IPS-20b (cell line): Measurements from ENCODE around the gene KCNQ2.

Experiments
- H3K27ac ChIP-seq: one replicate; pipeline ENCODE4 v1.5.1; 2013; ENCODE audit warnings: low read length
- H3K27me3 ChIP-seq: 2 replicates; pipeline ENCODE4 v1.6.1; 2013; ENCODE audit warnings: mild to moderate bottlenecking, low read length, inconsistent platforms; ENCODE audit not compliant: insufficient read depth
- H3K36me3 ChIP-seq: 2 replicates; pipeline ENCODE4 v1.6.1; 2013; ENCODE audit warnings: low read depth, mild to moderate bottlenecking, inconsistent platforms, low read length, moderate library complexity; ENCODE audit not compliant: insufficient read depth
- H3K4me1 ChIP-seq: 2 replicates; pipeline ENCODE4 v1.6.1; 2013; ENCODE audit warnings: mild to moderate bottlenecking, control low read depth, inconsistent platforms, low read length, moderate library complexity; ENCODE audit not compliant: insufficient read depth
- H3K4me3 ChIP-seq: 2 replicates; pipeline ENCODE4 v1.5.1; 2013; ENCODE audit warnings: mild to moderate bottlenecking, low read length, inconsistent platforms
- H3K9ac ChIP-seq: 2 replicates; pipeline ENCODE4 v1.6.1; 2013; ENCODE audit warnings: low read depth, mild to moderate bottlenecking, inconsistent platforms, low read length, moderate library complexity
- H3K9me3 ChIP-seq: 2 replicates; pipeline ENCODE4 v1.6.1; 2013; ENCODE audit warnings: mild to moderate bottlenecking, low read depth, low read length, inconsistent platforms; ENCODE audit not compliant: insufficient read depth

The KCNQ2 gene

DNA sequence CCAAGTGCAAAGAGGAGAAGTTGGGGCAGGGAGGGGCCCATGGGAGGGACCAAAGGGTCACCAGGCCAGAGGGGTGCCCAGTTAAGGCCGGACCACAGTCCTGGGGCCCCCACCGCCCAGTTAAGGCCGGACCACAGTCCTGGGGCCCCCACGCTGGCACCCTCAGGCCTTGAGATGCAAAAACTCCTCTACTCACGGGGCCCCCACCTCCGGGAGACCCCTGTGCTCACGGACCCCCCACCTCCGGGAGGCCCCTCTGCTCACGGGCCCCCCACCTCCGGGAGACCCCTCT lies 16.9 kb downstream of the KCNQ2 start:
- Histone ChIP-seq H3K4me3 (no peak overlapping the region), H3K4me1 (peaks cover 8% of the 10 kb centered on the region; the same call in 1 of the 2 replicates), H3K36me3 (no peaks in the 10 kb centered on the region), H3K27me3 (no peaks in the 10 kb centered on the region), H3K9ac (no peak overlapping the region; the same call in 1 of the 2 replicates), H3K9me3 (no peaks in the 10 kb centered on the region), H3K27ac (no peak overlapping the region)

DNA sequence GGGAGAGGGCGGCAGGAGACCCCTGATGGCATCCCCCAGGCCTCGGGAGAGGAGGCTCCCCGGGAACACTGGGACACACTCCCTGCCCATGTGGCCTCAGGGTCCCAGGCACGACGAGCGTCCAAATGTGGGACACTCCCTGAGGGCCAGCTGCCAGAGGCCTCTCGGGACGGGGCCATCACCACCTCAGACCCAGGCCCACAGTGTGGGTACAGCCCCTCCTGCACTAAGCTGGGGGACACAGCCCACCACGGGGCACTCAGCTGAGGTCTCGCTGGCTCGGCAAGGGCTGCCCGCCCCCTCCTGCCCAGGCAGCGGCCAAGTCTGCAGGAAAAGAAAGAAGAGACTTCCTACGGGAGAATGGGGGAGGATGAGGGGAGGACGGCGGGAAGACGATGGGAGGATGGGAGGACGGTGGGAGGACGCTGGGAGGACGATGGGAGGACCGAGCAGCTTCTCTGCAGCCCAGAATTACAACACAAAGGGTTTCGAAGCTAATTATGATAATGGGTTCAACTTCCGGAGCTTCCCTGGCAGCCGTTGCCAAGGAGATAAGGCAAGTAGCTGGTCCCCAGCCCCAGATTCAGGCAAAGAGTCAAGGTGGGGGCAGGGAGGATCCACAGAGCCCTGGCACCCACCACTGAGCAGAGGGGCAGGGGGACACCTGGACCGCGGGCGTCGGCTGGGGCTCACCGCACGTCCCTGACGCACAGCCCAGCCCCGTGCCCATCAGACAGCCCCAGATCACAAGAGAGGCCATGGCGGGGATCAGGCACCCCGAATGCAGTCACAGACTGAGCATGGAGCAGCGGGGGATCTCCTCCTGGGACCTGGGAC lies 17.5 kb downstream of the KCNQ2 start:
- H3K27me3 ChIP-seq = no peaks in the 10 kb centered on the region
- no peak overlapping the region; the same call in 1 of the 2 replicates for H3K4me3 ChIP-seq
- H3K9ac ChIP-seq = peak overlapping the region; percentile 53; the same call in 1 of the 2 replicates
- H3K27ac ChIP-seq = peak overlapping the region; percentile 3
- no peaks in the 10 kb centered on the region for H3K36me3 ChIP-seq
- no peaks in the 10 kb centered on the region for H3K9me3 ChIP-seq
- peaks cover 8% of the 10 kb centered on the region; the same call in 1 of the 2 replicates for H3K4me1 ChIP-seq

DNA sequence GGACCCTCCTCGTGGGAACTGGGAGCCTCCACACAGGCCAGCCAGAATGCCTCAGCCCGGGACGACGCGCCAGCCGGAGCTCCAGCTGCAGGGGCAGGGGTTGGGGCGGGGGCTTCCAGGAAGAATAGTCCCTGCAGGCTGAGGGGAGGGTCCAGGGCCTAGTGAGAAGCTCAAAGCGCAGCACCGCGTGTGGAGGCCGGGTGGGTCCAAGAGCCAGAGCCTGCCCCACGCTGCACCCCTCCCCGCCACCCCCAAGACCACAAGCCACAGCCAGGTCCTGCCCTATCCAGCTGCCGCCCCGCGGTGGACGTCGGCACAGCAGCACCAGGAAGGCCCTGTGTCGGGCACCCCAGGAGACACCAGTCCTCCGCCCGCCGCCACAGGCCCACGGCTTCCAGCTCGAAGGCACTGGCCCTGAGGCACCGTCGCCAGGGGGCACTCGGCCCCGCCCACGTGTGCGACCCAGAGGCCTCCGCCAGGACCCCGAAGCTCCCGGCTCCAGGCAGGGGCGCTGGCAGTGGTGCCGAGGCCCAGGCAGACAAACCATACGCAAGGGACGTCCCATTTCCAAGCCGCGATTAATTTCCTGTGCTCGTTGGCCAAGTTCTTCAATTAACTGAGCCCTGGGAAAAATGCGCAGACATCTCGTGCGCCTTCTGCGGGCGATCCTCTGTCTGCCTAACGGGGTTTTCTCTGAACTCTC lies 19.5 kb downstream of the KCNQ2 start:
- no peaks in the 10 kb centered on the region for H3K9me3 ChIP-seq
- no peak overlapping the region for H3K27ac ChIP-seq
- no peaks in the 10 kb centered on the region for H3K36me3 ChIP-seq
- H3K4me1 ChIP-seq = peaks cover 8% of the 10 kb centered on the region; the same call in 1 of the 2 replicates
- no peak overlapping the region for H3K9ac ChIP-seq
- H3K27me3 ChIP-seq = no peaks in the 10 kb centered on the region
- no peak overlapping the region for H3K4me3 ChIP-seq

DNA sequence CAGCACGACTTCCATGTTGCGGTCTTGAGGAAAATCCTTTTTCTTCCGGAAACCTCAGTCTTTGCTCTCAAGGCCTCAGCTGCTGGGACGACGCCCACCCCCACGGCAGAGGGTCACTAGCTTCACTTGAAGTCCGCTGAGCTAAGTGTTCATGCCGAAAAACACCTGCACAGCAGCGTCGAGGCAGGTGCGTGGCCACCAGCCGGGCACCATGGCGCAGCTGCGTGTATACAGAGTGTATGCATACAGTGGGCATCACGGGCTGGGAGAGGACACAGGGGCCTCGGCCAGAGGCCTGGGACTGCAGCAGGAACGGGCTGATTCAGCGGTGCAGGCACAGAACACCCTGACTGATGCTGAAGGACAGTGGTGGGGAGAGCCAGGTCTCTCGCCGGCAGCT lies 20.1 kb downstream of the KCNQ2 start:
- Histone ChIP-seq H3K4me3 (no peak overlapping the region), H3K27me3 (no peaks in the 10 kb centered on the region), H3K9ac (no peak overlapping the region), H3K27ac (no peak overlapping the region), H3K9me3 (no peaks in the 10 kb centered on the region), H3K36me3 (no peaks in the 10 kb centered on the region), H3K4me1 (peaks cover 8% of the 10 kb centered on the region; the same call in 1 of the 2 replicates)

DNA sequence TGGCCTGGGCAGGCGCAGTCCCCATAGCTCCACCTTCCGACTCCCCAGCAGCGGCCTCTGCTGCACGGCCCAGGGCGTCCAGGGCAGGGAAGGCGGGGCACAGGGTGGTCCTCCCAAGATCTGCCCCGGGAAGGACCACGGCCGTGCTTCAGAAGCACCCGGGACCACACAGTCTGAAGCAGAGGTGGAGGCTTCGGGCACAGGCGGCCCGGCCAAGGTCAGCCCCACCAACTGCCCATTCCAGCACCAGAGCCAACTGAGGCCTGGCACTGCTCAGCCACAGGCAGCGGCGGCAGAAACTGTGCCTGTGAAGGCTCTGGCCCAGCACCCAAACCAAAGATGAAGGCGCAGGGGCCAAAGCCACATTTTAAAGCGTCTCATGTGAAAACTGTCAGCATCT lies 20.6 kb downstream of the KCNQ2 start:
- Histone ChIP-seq H3K9me3 (no peaks in the 10 kb centered on the region), H3K9ac (no peak overlapping the region), H3K27me3 (no peaks in the 10 kb centered on the region), H3K4me3 (no peak overlapping the region), H3K27ac (no peak overlapping the region), H3K4me1 (peaks cover 8% of the 10 kb centered on the region; the same call in 1 of the 2 replicates), H3K36me3 (no peaks in the 10 kb centered on the region)

DNA sequence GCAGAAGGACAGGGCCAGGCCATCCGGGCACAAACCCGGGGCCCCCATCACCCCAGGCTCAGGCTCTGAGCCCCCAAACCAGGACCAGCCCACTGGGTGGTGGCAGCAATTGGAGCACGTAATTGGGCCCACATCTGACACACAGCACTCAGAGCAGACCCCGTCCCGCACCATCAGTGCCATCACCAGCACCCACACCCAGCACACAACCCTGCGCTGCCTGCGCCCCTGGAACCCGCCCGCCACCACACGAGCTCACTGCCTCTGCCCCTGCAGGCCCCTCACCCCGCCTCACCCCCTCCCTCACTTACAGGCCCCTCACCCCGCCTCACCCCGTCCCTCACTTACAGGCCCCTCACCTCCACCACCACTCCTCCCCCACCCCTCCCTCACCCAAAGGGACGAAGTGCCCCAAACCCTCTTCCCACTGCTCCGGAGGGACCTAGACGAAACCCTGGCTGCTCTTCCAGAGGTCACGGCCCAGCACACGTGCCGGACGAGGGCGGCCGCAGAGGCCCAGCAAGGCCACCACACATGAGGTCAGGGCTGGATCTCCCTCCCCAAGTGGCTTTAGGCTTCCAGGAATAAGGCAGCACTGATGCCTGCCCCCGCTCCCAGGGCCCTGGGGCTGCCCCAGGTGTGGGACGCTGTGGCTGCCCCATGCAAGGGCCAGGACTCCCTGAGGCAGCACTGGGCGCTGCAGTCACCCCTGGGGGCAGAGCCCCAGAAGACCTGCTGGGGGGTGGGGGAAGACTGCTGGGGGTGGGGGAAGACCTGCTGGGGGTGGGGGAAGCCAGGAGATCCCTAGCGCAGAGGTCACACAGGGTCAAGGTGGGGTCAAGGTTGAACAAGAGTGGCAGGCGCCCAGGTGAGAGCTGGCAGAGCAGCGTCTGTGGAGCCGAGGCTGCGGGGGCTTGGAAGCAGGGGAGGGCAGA lies 22.4 kb downstream of the KCNQ2 start:
- H3K9ac ChIP-seq = no peak overlapping the region; the same call in 1 of the 2 replicates
- no peaks in the 10 kb centered on the region for H3K27me3 ChIP-seq
- no peaks in the 10 kb centered on the region for H3K36me3 ChIP-seq
- H3K4me1 ChIP-seq = peaks cover 3% of the 10 kb centered on the region; the same call in 1 of the 2 replicates
- H3K4me3 ChIP-seq = no peak overlapping the region
- H3K27ac ChIP-seq = no peak overlapping the region
- H3K9me3 ChIP-seq = no peaks in the 10 kb centered on the region

DNA sequence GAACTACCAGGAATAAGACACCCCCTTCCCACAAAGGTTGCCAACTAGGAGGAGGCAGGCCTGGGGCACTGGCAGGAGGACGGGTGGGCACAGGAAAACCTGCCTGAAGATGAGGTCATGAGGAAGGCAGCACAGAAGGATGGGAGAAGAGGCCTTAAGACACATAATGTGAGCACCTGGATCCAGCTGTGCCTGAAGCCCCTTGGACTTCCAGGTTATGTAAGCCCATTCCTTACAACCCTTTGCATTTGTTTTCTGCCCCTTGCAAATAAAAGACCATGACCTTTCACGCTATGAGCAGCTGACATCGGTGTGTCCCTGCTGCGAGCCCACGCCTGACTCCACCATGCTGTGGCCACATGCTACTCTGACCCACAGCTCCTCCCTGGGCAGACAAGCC lies 23.4 kb downstream of the KCNQ2 start:
- H3K4me1 ChIP-seq = peaks cover 3% of the 10 kb centered on the region; the same call in 1 of the 2 replicates

DNA sequence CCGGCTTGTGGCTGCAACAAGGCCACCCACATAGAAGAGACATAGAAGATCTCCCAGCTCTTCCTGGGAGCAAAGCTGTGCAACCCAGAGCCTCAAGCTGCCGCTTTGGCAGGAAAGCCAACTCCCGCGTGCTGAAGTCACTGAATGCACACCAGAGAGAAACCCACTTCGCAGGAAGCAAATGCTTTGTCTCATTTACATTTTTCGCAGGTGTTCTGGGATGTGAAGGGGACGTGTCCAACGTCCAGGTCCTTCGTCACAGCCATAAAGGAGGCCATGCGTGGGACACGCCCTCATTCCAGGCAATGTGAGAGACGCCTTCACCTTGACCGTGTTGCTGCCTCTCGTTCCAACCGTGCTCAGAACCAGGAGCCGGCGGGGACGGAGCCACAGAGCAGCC lies 24.4 kb downstream of the KCNQ2 start:
- Histone ChIP-seq H3K4me3 (no peak overlapping the region), H3K4me1 (no peaks in the 10 kb centered on the region), H3K9ac (no peak overlapping the region), H3K9me3 (no peaks in the 10 kb centered on the region), H3K27me3 (no peaks in the 10 kb centered on the region), H3K36me3 (no peaks in the 10 kb centered on the region), H3K27ac (no peak overlapping the region)

More for the DNA sequence above, 23.4 kb downstream of the KCNQ2 start:
- Histone ChIP-seq H3K9ac (no peak overlapping the region), H3K27me3 (no peaks in the 10 kb centered on the region), H3K36me3 (no peaks in the 10 kb centered on the region), H3K9me3 (no peaks in the 10 kb centered on the region), H3K27ac (no peak overlapping the region), H3K4me3 (no peak overlapping the region)

DNA sequence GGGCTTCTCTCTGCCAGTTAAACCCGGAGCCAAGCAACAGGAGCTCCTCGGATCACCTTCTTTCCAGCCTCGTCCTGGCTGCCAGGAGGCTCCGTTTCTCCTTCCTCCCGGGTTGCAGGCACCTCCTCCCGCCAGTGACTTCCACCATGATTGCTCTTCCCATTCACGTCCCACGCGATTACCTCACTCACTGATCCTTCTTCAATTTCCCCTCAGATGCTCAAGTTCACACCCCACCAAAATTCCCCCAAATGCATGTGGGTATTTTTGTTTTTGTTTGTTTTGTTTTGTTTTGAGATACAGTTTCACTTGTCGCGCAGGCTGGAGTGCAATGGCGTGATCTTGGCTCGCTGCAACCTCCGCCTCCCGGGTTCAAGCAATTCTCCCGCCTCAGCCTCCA lies 25.1 kb downstream of the KCNQ2 start:
- H3K9ac ChIP-seq = no peak overlapping the region
- H3K27me3 ChIP-seq = no peaks in the 10 kb centered on the region
- no peaks in the 10 kb centered on the region for H3K36me3 ChIP-seq
- no peaks in the 10 kb centered on the region for H3K4me1 ChIP-seq
- H3K4me3 ChIP-seq = no peak overlapping the region
- no peak overlapping the region for H3K27ac ChIP-seq
- no peaks in the 10 kb centered on the region for H3K9me3 ChIP-seq

DNA sequence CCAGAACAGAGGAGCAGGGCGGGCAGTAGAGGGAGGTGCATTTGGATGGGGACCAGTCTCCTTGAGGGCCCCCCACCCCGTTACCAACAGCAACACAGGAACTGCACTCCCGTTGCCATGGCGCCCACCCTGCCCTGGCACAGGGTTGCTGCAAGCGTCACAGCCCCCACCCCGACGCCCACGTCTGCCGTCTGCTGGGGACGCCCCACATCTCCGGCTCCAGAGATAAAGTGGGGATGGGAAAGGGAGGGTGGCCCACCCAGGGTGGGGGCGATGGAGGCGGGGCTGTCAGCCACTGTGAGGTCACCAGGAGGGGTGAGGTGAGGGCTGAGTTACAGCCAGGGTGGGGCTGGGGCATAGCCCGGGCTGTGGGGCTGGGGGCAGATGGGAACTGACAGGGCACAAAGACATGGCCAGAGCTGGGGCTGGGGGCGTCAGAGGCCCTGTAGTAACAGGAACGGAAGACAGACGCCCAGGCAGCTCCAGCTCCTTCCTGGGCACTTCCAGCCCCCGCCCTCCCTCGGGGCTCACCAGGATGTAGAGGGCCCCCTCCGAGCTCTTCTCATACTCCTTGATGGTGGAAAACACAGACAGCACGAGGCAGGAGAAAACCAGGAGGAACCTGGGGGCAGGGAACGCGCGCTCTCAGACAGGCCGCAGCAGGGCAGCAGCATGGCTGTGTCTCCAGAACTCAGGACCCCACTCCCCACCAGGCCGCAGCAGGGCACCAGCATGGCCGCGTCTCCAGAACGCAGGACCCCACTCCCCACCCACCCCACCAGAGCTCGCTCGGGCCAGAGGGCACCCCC lies 26.0 kb downstream of the KCNQ2 start:
- Histone ChIP-seq H3K4me1 (no peaks in the 10 kb centered on the region), H3K27ac (no peak overlapping the region), H3K9me3 (no peaks in the 10 kb centered on the region), H3K4me3 (no peak overlapping the region), H3K36me3 (no peaks in the 10 kb centered on the region), H3K9ac (no peak overlapping the region), H3K27me3 (no peaks in the 10 kb centered on the region)
